Activated T-helper 1 cell treated with anti-CD3 and anti-CD28 coated beads, Interleukin-12 subunit alpha, Interleukin-12 subunit beta, Interleukin-2, Interleukin-4 antibody, amounts not matched to agents 30 ng/mL and 10 ng/mL and 1 ng/mL, durations not matched to agents 14 hours and 24 hours and 36 hours (primary cell): ENCODE measurements around the gene FABP3. TPM values are rescaled to one million over a fixed set of nuclear protein-coding genes. Genes with fewer than 3 reads are reported as not detected.

Experiments used
- total RNA-seq: library from RNA; stranded (reverse); gene quantifications from 2 replicates; pipeline ENCODE4 v1.2.3, GENCODE V29; 2022

FABP3 gene
- total RNA-seq, 1 donor from 2014 or later, result not detected

Other genes with a start within 250 kb of the FABP3 start
- gene NKAIN1, start 133.2 kb downstream of the FABP3 start, total RNA-seq, result not detected in 2 replicates
- gene SNRNP40, start 76.3 kb downstream of the FABP3 start, total RNA-seq, result 118 and 119 TPM in 2 replicates
- 24.1 and 24.7 TPM in 2 replicates for gene ZCCHC17, start 76.0 kb downstream of the FABP3 start, total RNA-seq
- not detected in 2 replicates for gene SERINC2, start 40.1 kb upstream of the FABP3 start, total RNA-seq
- not detected in 2 replicates for gene TINAGL1, start 203.4 kb upstream of the FABP3 start, total RNA-seq
- gene HCRTR1, start 244.6 kb upstream of the FABP3 start, total RNA-seq, result not detected in 2 replicates